H1 (cell line): ENCODE data around the gene FASN. TPM values are rescaled to one million over a fixed set of nuclear protein-coding genes. Genes with fewer than 3 reads are reported as not detected.

Experiments
- CTCF ChIA-PET: fragments of 300-600 bp; sonication (Branson Sonifier 250); formaldehyde crosslinking; loops from one replicate; lab custom pipeline; 2021; ENCODE audit not compliant: partially characterized antibody; lab: Charles Lee
- POLR2A ChIA-PET: fragments of 300-600 bp; sonication (Branson Sonifier 250); formaldehyde crosslinking; loops from one replicate; lab custom pipeline; 2021; ENCODE audit warnings: inconsistent platforms; ENCODE audit not compliant: partially characterized antibody; lab: Charles Lee
- DNase-seq, 2 experiments: peaks; one replicate each; pipeline versions ENCODE4 v3.0.0 to v3.0.0-alpha.2; 2010 to 2022; ENCODE audit warnings: low spot score in 2 of 2, low read depth in 1 of 2, mixed read lengths in 1 of 2
- FAIRE-seq: peaks from 2 replicates; lab custom pipeline; 2011; peaks lifted over from hg19 to GRCh38; lab: Jason Lieb, UNC
- H2AFZ ChIP-seq: 2 replicates; pipeline ENCODE4 v1.8.1; 2012; ENCODE audit warnings: low read length, inconsistent platforms
- H2AK5ac ChIP-seq: 2 replicates; pipeline ENCODE4 v1.6.1; 2013; ENCODE audit warnings: low read depth, low read length
- H2BK120ac ChIP-seq: replicated peaks from 2 replicates; pipeline ENCODE3; 2013; ENCODE audit warnings: low read depth, low read length, inconsistent platforms
- H2BK12ac ChIP-seq: 2 replicates; pipeline ENCODE4 v1.6.1; 2013; ENCODE audit warnings: low read depth, low read length
- H2BK15ac ChIP-seq: 2 replicates; pipeline ENCODE4 v1.6.1; 2013; ENCODE audit warnings: low read length
- H2BK20ac ChIP-seq: 2 replicates; pipeline ENCODE4 v1.6.1; 2013; ENCODE audit warnings: low read length
- H2BK5ac ChIP-seq: 2 replicates; pipeline ENCODE4 v1.6.1; 2013; ENCODE audit warnings: low read depth, low read length
- H3K14ac ChIP-seq: 2 replicates; pipeline ENCODE4 v1.6.1; 2013; ENCODE audit warnings: inconsistent platforms; ENCODE audit not compliant: insufficient read length
- H3K18ac ChIP-seq: 2 replicates; pipeline ENCODE4 v1.6.1; 2013; ENCODE audit warnings: low read length; ENCODE audit errors: extremely low read depth
- H3K23ac ChIP-seq: 2 replicates; pipeline ENCODE4 v1.6.1; 2013; ENCODE audit warnings: inconsistent platforms; ENCODE audit not compliant: insufficient read length
- H3K23me2 ChIP-seq: 2 replicates; pipeline ENCODE4 v1.6.1; 2013; ENCODE audit warnings: low read depth, low read length
- H3K27ac ChIP-seq: 2 replicates; pipeline ENCODE4 v1.6.1; 2011; ENCODE audit warnings: low read depth, low read length, inconsistent platforms
- H3K27me3 ChIP-seq, 4 experiments: replicated peaks in 1 of 4; 1 replicate in 1 of 4; 2 replicates in 3 of 4; pipeline versions ENCODE4 v1.6.1 to v1.8.1; 2011 to 2013; ENCODE audit warnings: low read length in 3 of 4, mild to moderate bottlenecking in 3 of 4, inconsistent platforms in 2 of 4, mixed read lengths in 2 of 4, moderate library complexity in 1 of 4; ENCODE audit not compliant: control insufficient read depth in 3 of 4, insufficient read depth in 3 of 4; ENCODE audit errors: extremely low read depth in 1 of 4
- H3K36me3 ChIP-seq, 4 experiments: 2 replicates each; pipeline versions ENCODE4 v1.6.1 to v1.8.1; 2011 to 2013; ENCODE audit warnings: mild to moderate bottlenecking in 4 of 4, low read length in 3 of 4, moderate library complexity in 2 of 4, control low read depth in 1 of 4, inconsistent platforms in 1 of 4; ENCODE audit not compliant: insufficient read depth in 4 of 4, control insufficient read depth in 2 of 4
- H3K4ac ChIP-seq: replicated peaks from 2 replicates; pipeline ENCODE3; 2013; ENCODE audit warnings: low read length, low read depth, mixed read lengths, inconsistent platforms; ENCODE audit not compliant: insufficient read length
- H3K4me1 ChIP-seq, 4 experiments: replicated peaks in 1 of 4; 1 replicate in 1 of 4; 2 replicates in 3 of 4; pipeline versions ENCODE4 v1.6.1 to v1.8.1; 2011 to 2013; ENCODE audit warnings: low read length in 3 of 4, inconsistent platforms in 2 of 4, mixed read lengths in 1 of 4; ENCODE audit not compliant: insufficient read depth in 4 of 4, control insufficient read depth in 3 of 4
- H3K4me2 ChIP-seq, 2 experiments: 2 replicates each; pipeline versions ENCODE4 v1.6.1 to v1.8.1; 2011 to 2013; ENCODE audit warnings: low read depth in 2 of 2, low read length in 2 of 2, control low read depth in 1 of 2, inconsistent platforms in 1 of 2, mild to moderate bottlenecking in 1 of 2; ENCODE audit not compliant: insufficient read depth in 1 of 2
- H3K4me3 ChIP-seq, 4 experiments: fragments of 200-600, 300-600 bp in 1 of 4; sonication (generic), shearing (Covaris generic), sonication (Bioruptor Twin) in 1 of 4; 2 replicates each; pipeline versions ENCODE4 v1.5.1 to v1.8.1; 2011 to 2016; ENCODE audit warnings: low read length in 4 of 4, low read depth in 3 of 4, control low read depth in 2 of 4, inconsistent platforms in 2 of 4, mild to moderate bottlenecking in 2 of 4, mixed read lengths in 1 of 4, moderate library complexity in 1 of 4; ENCODE audit not compliant: insufficient read depth in 2 of 4; ENCODE audit errors: extremely low read depth in 1 of 4
- H3K56ac ChIP-seq: replicated peaks from 2 replicates; pipeline ENCODE3; 2013; ENCODE audit warnings: low read depth, mild to moderate bottlenecking, mixed read lengths, low read length, inconsistent platforms; ENCODE audit not compliant: insufficient read length
- H3K79me1 ChIP-seq: 2 replicates; pipeline ENCODE4 v1.6.1; 2013; ENCODE audit warnings: low read depth, low read length, control low read depth
- H3K79me2 ChIP-seq, 2 experiments: 2 replicates each; pipeline versions ENCODE4 v1.6.1 to v1.8.1; 2012 to 2013; ENCODE audit warnings: low read length in 2 of 2, mild to moderate bottlenecking in 2 of 2, inconsistent platforms in 1 of 2; ENCODE audit not compliant: insufficient read depth in 2 of 2, control insufficient read depth in 1 of 2
- H3K9ac ChIP-seq, 4 experiments: replicated peaks in 1 of 4; 1 replicate in 1 of 4; 2 replicates in 3 of 4; pipeline versions ENCODE4 v1.6.1 to v1.8.1; 2011 to 2013; ENCODE audit warnings: low read depth in 3 of 4, low read length in 3 of 4, control low read depth in 2 of 4, mild to moderate bottlenecking in 2 of 4, moderate library complexity in 2 of 4, inconsistent platforms in 1 of 4; ENCODE audit errors: extremely low read depth in 1 of 4
- H3K9me3 ChIP-seq, 2 experiments: 2 replicates each; pipeline versions ENCODE4 v1.6.1 to v1.8.1; 2012 to 2013; ENCODE audit warnings: mild to moderate bottlenecking in 2 of 2, moderate library complexity in 2 of 2, control low read depth in 1 of 2, inconsistent platforms in 1 of 2, low read depth in 1 of 2, low read length in 1 of 2, mixed read lengths in 1 of 2; ENCODE audit not compliant: insufficient read depth in 2 of 2
- H4K20me1 ChIP-seq, 2 experiments: replicated peaks in 1 of 2; 2 replicates each; pipeline versions ENCODE3 to v1.8.1; 2011 to 2013; ENCODE audit warnings: inconsistent platforms in 2 of 2, low read length in 2 of 2, mild to moderate bottlenecking in 1 of 2; ENCODE audit not compliant: insufficient read depth in 2 of 2, control insufficient read depth in 1 of 2
- H4K5ac ChIP-seq: 2 replicates; pipeline ENCODE4 v1.6.1; 2013; ENCODE audit warnings: low read length, low read depth, mixed read lengths, inconsistent platforms; ENCODE audit not compliant: insufficient read length
- H4K8ac ChIP-seq: 2 replicates; pipeline ENCODE4 v1.8.0; 2013; ENCODE audit warnings: mild to moderate bottlenecking, moderate library complexity, low read length, inconsistent platforms; ENCODE audit not compliant: insufficient read depth; ENCODE audit errors: extremely low read depth
- H4K91ac ChIP-seq: replicated peaks from 2 replicates; pipeline ENCODE3; 2013; ENCODE audit warnings: low read length, mixed read lengths, inconsistent platforms; ENCODE audit not compliant: insufficient read length
- ATF2 ChIP-seq: IDR thresholded peaks from 2 replicates; pipeline ENCODE4 v1.6.1; 2012; ENCODE audit warnings: low read length, inconsistent platforms
- CREB1 ChIP-seq: IDR thresholded peaks from 2 replicates; pipeline ENCODE4 v1.6.1; 2012; ENCODE audit warnings: inconsistent platforms
- POLR2A ChIP-seq, 2 experiments: IDR thresholded peaks; 1 replicate in 1 of 2; 2 replicates in 1 of 2; pipeline ENCODE4 v1.6.1; 2011; ENCODE audit warnings: low read depth in 2 of 2, low read length in 2 of 2, mild to moderate bottlenecking in 2 of 2; ENCODE audit errors: control extremely low read depth in 1 of 2
- ZNF274 ChIP-seq: IDR thresholded peaks from 2 replicates; pipeline ENCODE4 v1.7.0; 2012; ENCODE audit warnings: low read length, borderline replicate concordance; ENCODE audit errors: extremely low read depth
- WGBS, 2 experiments: shearing (Covaris generic) in 1 of 2; methylation state at CpG; one replicate each; pipeline versions ENCODE4 v1.1.6 to v1.1.7; 2013 to 2015; ENCODE audit warnings: low lambda C conversion rate in 2 of 2, mixed read lengths in 2 of 2, inconsistent platforms in 1 of 2, low coverage in 1 of 2, missing lambda C conversion rate in 1 of 2; ENCODE audit not compliant: insufficient replicate concordance in 2 of 2, insufficient coverage in 1 of 2, insufficient read length in 1 of 2; ENCODE audit errors: extremely low coverage in 1 of 2, missing lambda C conversion rate in 1 of 2; 5-methylcytosine and 5-hydroxymethylcytosine counted together
- polyA plus RNA-seq, 7 experiments: library from polyadenylated mRNA; depleted of rRNA in 3 of 7; stranded (reverse) in 5 of 7; unstranded in 2 of 7; fragments of >200 nt in 5 of 7; fragments of 200-250 nt in 2 of 7; gene quantifications; 1 replicate in 5 of 7; 2 replicates in 1 of 7; 4 replicates in 1 of 7; pipeline versions ENCODE4 v1.2.1 to v1.2.3, GENCODE V29; 2011 to 2013; ENCODE audit warnings: missing spikeins in 2 of 7, mixed read lengths in 2 of 7
- total RNA-seq: library from RNA; stranded (reverse); fragmentation: NEBNext Ultra II Directional; extraction: Animal tissue kit (Norgen Biotek cat#: 25700); gene quantifications from 2 replicates; pipeline ENCODE4 v1.2.1, GENCODE V29; 2021

The FASN gene
- total and polyA plus RNA-seq, 2 of the 8 experiments (the other 6 are each of a cell fraction or from before 2014, with no cell fraction given): 143 to 561 TPM

- Histone ChIP-seq H2AFZ (no peak overlapping the region), H3K9me3 (no peaks in the 10 kb centered on the region), H3K36me3 (peaks cover 65 to 95% (median 88%) of the 10 kb centered on the region in 4 experiments), H2BK15ac (no peak overlapping the region), H3K9ac (no peak overlapping the region), H4K5ac (no peak overlapping the region), H3K23me2 (no peaks in the 10 kb centered on the region), H2AK5ac (no peak overlapping the region), H2BK20ac (no peak overlapping the region), H3K14ac (no peak overlapping the region), H2BK12ac (no peak overlapping the region), H3K4me1 (peaks cover 0 to 3% (median 0%) of the 10 kb centered on the region in 4 experiments; a peak in 1 of 7 replicates), H3K4me3 (no peak overlapping the region), H2BK5ac (no peak overlapping the region), H3K4me2 (no peak overlapping the region), H3K79me2 (peaks cover 0 to 18% of the 10 kb centered on the region in 2 experiments; a peak in 2 of 4 replicates), H2BK120ac (no peak overlapping the region), H4K91ac (no peak overlapping the region), H3K27ac (no peak overlapping the region), H3K79me1 (peaks cover 13% of the 10 kb centered on the region), H3K27me3 (no peaks in the 10 kb centered on the region), H3K23ac (no peak overlapping the region), H4K8ac (peak overlapping the region; percentile 68), H3K56ac (no peak overlapping the region), H3K4ac (no peak overlapping the region), H3K18ac (no peak overlapping the region), H4K20me1 (peaks cover 22 to 77% of the 10 kb centered on the region in 2 experiments)
- FAIRE-seq (no peak), DNase-seq (peak in 1 of 2 experiments; percentile 42)
- TF ChIP-seq POLR2A (IDR thresholded peaks at IDR 0.05; ENCODE audit: control extremely low read depth in 1 of 2, low read depth in 2 of 2, low read length in 2 of 2) (no peak), ATF2 (no peak), CREB1 (no peak), ZNF274 (no peak)
- 94% methylated on average over 24 of the region's 29 CpGs; no CpG with 5 or more reads in 1 of the 2 experiments for WGBS, 2 experiments
- POLR2A ChIA-PET: interaction anchor here (0.8 to 8.8 kb wide), 5 partner anchors 13 to 34 kb away, joined by 3 to 105 read pairs (median 4); partner anchors contain the start of gene DUS1L
- CTCF ChIA-PET: interaction anchor here (0.9 to 2.2 kb wide), 5 partner anchors 13 to 63 kb away, joined by 3 to 9 read pairs (median 4); partner anchors contain the start of gene DCXR
Observed at GRCh38 chr17:82090549-82091263, 7.3 kb downstream of the FASN start.
